ENCODE data around the gene ANO1.

DNA sequence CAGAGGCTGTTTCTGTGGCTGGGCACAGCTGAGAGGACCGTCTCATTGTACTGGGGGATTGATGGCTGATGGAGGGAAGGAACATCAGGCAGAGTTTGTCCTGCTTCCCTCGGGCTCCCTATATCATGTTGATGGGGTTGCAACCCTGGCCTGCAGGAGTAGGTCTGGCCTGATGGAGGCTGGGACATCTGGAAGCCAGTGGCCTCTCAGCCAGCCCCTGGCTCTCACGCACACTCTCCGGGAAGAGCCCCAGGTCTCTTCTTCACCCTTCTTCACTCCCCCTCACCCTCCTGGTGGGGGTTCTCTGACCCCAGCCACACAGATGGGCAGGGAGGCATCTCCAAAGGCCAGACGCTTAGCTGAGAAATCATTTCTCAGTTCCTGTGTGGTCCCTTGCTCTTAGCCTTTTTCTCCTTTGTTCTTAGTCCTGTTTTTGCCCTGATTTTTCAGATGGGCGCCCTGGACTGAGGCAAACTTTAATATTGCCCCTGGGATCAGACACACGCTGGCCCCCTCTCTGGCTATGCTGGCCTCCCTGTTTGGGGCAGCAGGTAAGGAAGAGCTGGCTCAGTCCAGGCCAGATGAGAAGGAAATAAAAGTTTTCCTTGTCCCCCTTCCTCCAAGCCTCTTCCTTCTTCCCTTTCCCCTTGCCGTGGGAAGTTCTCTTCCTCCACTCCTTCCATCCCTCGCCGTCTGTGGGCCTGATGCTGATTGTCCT, 13.9 kb upstream of the ANO1 start:
- TF ChIP-seq POLR2A (IDR thresholded peaks at IDR 0.05): no peak
- TF ChIP-seq, protein P1, sequence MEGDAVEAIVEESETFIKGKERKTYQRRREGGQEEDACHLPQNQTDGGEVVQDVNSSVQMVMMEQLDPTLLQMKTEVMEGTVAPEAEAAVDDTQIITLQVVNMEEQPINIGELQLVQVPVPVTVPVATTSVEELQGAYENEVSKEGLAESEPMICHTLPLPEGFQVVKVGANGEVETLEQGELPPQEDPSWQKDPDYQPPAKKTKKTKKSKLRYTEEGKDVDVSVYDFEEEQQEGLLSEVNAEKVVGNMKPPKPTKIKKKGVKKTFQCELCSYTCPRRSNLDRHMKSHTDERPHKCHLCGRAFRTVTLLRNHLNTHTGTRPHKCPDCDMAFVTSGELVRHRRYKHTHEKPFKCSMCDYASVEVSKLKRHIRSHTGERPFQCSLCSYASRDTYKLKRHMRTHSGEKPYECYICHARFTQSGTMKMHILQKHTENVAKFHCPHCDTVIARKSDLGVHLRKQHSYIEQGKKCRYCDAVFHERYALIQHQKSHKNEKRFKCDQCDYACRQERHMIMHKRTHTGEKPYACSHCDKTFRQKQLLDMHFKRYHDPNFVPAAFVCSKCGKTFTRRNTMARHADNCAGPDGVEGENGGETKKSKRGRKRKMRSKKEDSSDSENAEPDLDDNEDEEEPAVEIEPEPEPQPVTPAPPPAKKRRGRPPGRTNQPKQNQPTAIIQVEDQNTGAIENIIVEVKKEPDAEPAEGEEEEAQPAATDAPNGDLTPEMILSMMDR (IDR thresholded peaks at IDR 0.05): no peak
